Fibroblast of skin of left biceps (primary cell): ENCODE results near the gene SORBS2.

ENCODE experiments used
- DNase-seq, 2 experiments: peaks; one replicate each; pipeline ENCODE4 v3.0.0-alpha.2; 2013; ENCODE audit warnings: low read depth in 2 of 2

SORBS2 gene

GRCh38 chr4:185775792-185776555 is 36.0 kb downstream of the SORBS2 start:
- no peak for DNase-seq

- peak; percentile 70 to 72 for DNase-seq
Observed at GRCh38 chr4:185774845-185775680, 36.9 kb downstream of the SORBS2 start.

GRCh38 chr4:185774131-185774653 is 37.8 kb downstream of the SORBS2 start:
- no peak for DNase-seq

- no peak for DNase-seq
Observed at GRCh38 chr4:185773419-185773818, 38.6 kb downstream of the SORBS2 start.

- no peak for DNase-seq
Observed at GRCh38 chr4:185772391-185773093, 39.5 kb downstream of the SORBS2 start.

DNA sequence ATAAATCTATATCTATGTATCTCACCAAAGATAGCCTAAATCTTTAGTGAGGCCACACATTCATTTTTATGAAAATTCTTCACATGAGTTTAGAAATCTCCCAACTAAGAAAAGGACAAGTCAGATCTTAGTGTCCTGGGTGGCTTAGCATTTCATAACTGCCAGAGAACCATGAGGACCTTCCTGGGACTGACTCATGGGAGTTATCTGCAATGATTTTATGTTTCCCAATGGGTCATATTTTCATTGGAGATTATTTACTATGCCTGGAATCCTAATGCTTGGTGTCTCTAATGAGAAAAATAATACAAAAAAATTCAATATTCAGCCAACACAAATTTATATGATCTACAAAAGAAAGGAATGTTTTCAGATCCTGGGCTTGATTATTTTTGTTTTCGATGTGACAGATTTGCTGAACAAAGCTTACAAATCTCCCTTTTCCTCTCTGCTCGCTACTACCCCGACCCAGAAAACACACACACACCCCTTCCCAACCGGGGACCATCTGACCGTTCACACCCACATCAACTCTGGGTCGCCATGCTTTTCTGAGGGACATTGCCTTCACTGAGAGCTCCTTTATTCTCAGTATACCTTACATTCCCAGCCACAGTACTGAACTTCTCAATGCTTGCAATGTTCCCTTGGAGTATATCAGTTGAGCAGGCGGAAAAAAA is 40.1 kb downstream of the SORBS2 start:
- no peak for DNase-seq

DNA sequence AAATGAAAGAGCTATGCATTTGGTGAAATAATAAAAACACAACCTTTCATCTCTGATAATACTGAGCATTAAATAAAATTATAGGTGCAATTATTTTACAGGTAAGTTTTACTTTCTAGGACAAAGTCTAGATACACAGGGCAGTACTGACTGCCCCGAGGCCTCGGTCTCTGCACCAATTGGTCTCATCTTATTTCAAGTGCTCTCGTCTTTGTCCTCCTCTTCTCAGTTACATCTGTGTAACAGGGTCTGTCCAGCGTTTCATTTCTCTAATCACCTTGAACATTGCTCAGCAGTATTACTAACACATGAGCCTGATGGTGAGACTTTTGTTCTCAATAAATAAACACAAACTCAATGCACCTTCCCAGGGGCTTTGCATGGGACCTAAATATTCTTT is 44.5 kb downstream of the SORBS2 start:
- DNase-seq: no peak

GRCh38 chr4:185764876-185765275 is 47.1 kb downstream of the SORBS2 start:
- DNase-seq: peak; percentile 18 to 34

DNA sequence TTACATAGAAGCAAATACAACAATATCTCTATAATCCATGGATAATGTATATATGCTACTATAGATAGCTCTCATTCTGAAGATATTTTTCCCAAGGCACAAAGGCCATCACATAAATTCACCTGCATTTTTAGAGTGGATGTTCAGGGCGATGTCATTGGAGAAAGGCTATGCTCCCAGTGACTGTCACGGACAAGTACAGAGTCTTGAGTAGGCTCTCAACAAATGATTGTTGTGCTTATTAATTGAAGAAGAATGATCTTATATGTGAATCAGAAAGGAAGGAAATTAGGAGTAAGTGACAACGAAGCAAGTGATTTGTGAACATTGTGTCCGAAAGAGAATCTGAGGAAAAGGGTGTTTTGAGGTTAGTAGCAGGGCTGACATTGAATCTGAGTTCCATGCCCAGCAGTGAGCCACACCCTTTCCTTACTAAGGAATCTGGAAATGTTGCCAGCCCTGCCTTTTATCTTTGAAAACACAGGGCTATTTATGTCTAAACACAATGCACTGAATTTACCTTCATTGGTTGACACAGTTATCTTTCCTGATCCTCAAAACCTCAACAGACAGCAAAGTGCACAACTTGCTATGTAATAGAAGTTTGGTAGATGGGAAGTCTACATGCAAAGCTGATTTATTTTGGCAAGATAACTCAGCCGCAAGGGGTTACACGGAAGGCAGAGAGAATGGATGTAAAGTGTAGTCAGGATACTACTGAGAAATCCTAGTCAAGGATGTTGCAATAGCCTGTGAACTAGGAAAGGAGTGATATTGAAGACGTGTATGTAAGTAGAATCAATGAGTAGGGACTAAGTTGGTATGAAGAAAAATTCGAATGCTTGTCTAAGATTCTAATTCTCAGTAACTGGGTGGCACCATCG is 50.4 kb downstream of the SORBS2 start:
- DNase-seq: no peak

GRCh38 chr4:185758807-185759206 is 53.2 kb downstream of the SORBS2 start:
- no peak for DNase-seq

DNA sequence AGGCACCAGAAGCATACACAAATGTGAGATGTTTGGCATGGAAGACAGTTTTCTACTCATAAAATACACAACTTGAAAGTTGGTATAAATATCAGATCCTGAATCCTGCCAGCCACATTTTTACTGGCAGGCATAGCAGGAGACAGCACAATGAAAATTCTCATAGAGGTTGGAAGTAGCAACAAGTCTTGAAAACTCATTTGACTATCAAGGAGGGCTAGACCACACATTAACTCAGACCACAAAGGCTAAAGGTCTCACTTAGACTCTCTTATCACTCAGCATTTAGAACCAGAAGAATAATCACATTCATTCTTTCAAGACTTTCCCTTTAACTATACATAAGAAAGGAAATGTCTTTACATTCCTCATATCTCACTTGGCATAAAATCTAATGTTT is 56.5 kb downstream of the SORBS2 start:
- DNase-seq: no peak

DNA sequence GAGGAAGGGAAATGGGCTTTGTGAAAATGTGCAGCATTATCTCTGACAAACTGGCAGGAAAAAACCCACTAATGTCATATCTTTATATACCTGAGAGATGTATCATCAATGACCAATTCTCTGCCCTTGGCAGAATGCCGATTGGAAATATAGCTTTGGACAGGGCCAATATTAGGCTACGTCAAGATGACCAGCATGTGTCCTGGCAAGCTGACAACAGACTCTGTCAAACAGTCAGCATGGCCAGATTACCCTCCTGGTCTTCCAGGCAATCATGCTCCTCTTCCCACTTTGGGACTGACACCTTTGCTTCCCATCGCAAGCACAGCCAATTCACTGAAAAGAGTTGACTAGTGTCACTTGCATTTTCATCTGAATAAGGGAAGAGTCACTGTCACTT is 57.0 kb downstream of the SORBS2 start:
- DNase-seq: no peak

GRCh38 chr4:185752872-185753271 is 59.1 kb downstream of the SORBS2 start:
- no peak for DNase-seq

DNA sequence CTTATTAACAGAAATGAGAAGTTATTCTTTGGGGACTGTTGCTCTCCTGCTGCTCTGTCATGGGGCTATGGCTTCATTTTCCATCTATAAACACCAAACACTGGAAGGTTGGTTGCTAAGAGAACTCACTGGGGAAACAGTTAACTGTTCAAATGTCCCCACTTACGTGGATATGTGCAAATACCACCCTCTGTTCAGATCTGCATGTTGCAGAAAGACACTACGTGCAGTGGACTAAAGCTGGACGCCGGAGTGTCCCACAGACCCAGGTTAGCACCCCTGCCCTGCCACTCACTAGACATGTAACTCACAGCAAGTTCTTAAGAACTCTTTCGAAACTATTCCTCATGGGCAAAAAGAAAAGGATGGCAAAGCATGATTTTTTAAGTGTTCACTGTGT is 62.1 kb downstream of the SORBS2 start:
- no peak for DNase-seq

- DNase-seq: no peak
Observed at GRCh38 chr4:185748901-185749390, 63.0 kb downstream of the SORBS2 start.

- no peak for DNase-seq
Observed at GRCh38 chr4:185745891-185746290, 66.1 kb downstream of the SORBS2 start.

- DNase-seq: no peak
Observed at GRCh38 chr4:185744946-185745345, 67.0 kb downstream of the SORBS2 start.

GRCh38 chr4:185744488-185744862 is 67.5 kb downstream of the SORBS2 start:
- no peak for DNase-seq

DNA sequence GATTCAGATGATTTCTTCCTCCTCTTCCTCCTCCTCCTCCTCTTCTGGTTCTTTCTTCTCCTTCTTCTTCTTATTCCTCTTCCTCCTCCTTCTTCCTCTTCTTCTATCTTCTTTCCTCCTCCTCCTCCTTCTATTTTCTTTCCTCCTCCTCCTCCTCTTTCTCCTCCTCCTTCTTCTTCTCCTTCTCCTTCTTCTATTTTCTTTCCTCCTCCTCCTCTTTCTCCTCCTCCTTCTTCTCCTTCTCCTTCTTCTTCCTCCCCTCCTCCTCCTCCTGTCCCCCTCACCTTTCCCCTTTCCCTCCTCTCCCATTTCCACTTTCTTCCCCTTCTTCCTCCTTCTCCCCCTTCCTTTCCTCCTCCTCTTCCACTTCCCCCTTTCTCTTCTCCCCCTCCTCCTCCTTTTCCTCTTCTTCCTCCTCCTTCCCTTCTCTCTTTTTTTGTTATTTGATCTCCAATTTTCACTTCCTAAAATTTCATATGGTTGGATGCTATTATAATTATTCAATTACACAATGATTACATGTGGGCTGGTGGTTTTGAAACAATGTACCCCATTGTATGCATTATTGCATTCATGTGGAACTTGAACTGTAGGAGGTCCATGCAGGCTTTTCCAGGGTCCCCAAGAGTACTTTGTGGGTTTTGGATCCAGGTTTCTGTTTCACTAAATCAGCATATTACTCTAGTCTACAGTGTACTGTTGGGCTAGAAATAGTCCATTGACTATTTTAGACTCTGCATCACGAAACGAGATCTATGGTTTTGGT is 68.1 kb downstream of the SORBS2 start:
- no peak for DNase-seq

DNA sequence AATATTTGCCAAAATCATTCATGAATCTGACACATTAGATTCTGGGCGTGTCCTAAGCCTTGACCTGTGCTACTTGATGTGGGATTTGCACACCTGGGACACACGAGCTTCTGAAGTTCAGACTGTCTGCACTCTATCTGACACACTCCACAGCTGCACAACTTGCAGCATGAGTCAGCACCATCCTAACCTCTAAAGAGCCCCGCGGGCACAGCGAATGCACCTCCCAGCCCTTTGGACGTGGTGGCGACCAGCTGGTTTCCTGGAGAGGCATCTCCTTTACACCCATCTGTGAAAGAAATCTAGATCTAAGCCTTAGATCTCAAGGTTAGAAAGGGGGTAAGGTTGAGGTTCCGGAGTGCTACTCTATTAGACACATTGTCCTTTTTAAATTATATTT is 69.2 kb downstream of the SORBS2 start:
- DNase-seq: no peak
